ENCODE results near the gene ALDOA.

Gene ALDOA

DNA sequence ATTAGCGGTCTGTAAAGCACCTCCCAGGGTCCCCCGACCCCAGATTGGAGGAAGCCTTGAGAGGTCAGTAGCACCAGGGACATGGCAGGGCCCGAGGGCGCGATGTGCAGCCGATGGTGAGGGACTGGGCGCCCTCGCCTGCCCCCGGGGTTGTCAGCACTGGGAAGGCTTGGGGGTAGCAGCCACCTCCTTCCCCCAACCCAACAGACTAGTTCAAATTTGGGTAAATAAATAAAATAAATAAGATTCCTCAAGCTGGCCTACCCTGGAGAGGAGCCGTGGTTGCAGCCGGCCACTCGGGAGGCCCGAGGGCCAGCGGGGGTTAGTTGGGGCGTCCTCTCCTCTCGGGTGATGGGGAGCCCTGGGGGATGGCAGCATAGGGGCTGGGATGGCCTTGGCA, 41.1 kb upstream of the ALDOA start:
- no peak for DNase-seq (ENCODE audit: low read depth)
- H3K4me3 ChIP-seq (ENCODE audit: low read depth, low read length): no peak overlapping the region
- in situ Hi-C loops (cut with HindIII; ENCODE audit: low sequenced_read_pairs): no loop called here
- TF ChIP-seq, protein P1, sequence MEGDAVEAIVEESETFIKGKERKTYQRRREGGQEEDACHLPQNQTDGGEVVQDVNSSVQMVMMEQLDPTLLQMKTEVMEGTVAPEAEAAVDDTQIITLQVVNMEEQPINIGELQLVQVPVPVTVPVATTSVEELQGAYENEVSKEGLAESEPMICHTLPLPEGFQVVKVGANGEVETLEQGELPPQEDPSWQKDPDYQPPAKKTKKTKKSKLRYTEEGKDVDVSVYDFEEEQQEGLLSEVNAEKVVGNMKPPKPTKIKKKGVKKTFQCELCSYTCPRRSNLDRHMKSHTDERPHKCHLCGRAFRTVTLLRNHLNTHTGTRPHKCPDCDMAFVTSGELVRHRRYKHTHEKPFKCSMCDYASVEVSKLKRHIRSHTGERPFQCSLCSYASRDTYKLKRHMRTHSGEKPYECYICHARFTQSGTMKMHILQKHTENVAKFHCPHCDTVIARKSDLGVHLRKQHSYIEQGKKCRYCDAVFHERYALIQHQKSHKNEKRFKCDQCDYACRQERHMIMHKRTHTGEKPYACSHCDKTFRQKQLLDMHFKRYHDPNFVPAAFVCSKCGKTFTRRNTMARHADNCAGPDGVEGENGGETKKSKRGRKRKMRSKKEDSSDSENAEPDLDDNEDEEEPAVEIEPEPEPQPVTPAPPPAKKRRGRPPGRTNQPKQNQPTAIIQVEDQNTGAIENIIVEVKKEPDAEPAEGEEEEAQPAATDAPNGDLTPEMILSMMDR (IDR thresholded peaks at IDR 0.05; ENCODE audit: low read depth, low read length, missing control alignments): no peak

DNA sequence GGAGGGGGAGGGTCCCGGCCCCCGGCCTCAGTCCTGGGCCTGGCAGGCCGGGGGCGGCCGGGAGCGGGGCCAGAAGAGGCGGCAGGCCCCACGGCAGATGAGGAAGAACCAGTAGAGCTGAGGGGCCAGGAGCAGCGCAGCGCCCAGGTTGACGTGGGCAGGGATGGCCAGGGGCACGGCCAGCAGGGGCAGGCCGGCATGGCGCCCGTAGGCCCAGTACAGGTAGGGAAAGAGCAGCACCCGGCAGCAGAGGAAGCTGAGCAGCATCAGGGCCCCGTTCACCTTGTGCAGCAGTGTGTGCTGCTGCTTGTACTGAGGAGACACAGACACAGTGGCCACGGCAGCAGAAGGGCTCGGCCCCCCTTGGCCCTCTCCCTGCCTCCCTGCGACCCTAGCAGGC, 40.4 kb upstream of the ALDOA start:
- TF ChIP-seq, protein P1 (IDR thresholded peaks at IDR 0.05; ENCODE audit: low read depth, low read length, missing control alignments): no peak
- in situ Hi-C loops (cut with HindIII; ENCODE audit: low sequenced_read_pairs): no loop called here
- DNase-seq (ENCODE audit: low read depth): no peak
- no peak overlapping the region for H3K4me3 ChIP-seq (ENCODE audit: low read depth, low read length)

DNA sequence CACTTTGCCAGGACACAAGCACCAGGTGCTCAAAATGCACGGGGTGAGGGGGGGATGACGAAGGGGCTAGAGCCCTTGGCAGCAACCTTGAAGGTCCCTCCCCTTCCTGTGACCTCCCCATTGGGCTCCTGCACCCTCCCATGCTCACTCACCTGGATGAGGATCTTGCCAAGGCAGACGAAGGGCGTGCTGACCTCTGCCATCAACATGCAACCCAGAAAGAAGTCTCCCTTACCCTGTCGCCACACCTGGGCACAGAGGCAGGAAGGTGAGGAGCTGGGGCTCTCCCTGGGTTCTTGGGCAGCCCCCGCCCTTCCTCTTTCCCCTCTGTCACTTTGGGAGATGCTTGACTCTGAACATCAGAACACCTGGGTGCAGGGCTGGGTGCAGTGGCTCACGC, 40.0 kb upstream of the ALDOA start:
- no peak overlapping the region for H3K4me3 ChIP-seq (ENCODE audit: low read depth, low read length)
- TF ChIP-seq, protein P1 (IDR thresholded peaks at IDR 0.05; ENCODE audit: low read depth, low read length, missing control alignments): no peak
- DNase-seq (ENCODE audit: low read depth): no peak
- in situ Hi-C loops (cut with HindIII; ENCODE audit: low sequenced_read_pairs): no loop called here

DNA sequence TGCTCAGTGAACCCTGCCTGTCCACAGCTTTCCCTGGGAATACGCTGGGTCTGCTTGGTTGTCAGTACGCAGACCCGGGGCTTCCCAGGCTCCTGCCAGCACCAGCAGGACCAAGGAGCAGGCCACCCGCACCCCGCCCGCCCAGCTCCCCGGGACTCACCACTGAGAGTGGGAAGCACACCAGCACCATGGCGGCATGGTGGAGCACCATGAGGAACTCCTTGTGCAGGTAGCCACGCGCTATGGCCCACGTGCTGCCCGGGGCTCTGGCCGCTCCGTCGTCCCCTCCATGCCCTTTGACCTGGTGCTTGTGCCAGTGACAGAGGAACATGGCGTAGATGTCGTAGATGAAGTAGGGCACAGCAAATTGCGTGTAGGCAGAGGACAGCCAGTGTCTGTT, 39.1 kb upstream of the ALDOA start:
- H3K4me3 ChIP-seq (ENCODE audit: low read depth, low read length): no peak overlapping the region
- in situ Hi-C loops (cut with HindIII; ENCODE audit: low sequenced_read_pairs): no loop called here
- TF ChIP-seq, protein P1 (IDR thresholded peaks at IDR 0.05; ENCODE audit: low read depth, low read length, missing control alignments): no peak
- no peak for DNase-seq (ENCODE audit: low read depth)

DNA sequence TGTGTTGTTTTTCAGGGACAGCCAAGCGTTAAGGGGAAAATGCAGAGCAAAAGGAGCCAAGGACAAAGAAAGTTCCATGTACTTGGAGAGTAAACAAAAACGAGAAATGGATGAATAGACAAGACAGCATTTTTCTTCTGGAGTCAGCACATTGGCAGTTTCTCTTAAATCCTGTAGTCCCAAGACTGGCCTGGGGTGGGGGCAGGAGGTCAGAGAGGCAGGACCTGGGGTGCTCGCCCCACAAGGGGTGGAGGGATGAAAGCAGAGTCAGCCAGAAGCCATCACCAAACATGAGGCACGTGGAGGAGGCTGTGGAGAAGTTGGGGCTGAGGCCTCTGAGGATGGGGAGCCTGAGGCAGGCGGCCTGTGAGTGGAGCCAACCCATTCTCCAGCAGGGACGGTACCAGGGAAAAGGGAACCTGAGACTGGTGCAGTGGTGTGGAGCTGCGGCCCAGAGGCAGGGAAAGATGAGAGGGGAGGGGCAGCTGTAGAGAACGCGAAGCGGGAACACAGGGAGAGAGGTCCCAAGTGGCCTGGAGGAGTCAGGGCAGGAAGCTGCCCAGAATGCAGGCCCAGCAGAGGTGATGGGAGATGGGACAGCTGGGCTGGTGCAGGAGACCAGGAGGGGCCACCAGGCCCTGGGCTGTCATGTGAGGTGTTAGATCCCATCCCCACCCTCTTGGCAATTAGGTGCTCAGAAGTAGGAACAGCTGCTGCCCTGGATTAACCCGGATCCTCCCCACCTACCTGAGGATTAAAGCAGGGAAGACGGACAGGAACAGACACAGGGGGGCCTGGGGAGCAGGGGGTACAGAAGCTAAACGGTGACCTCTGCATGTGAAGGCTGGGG, 37.7 kb upstream of the ALDOA start:
- TF ChIP-seq, protein P1 (IDR thresholded peaks at IDR 0.05; ENCODE audit: low read depth, low read length, missing control alignments): no peak
- no peak for DNase-seq (ENCODE audit: low read depth)
- in situ Hi-C loops (cut with HindIII; ENCODE audit: low sequenced_read_pairs): no loop called here
- no peak overlapping the region for H3K4me3 ChIP-seq (ENCODE audit: low read depth, low read length)

DNA sequence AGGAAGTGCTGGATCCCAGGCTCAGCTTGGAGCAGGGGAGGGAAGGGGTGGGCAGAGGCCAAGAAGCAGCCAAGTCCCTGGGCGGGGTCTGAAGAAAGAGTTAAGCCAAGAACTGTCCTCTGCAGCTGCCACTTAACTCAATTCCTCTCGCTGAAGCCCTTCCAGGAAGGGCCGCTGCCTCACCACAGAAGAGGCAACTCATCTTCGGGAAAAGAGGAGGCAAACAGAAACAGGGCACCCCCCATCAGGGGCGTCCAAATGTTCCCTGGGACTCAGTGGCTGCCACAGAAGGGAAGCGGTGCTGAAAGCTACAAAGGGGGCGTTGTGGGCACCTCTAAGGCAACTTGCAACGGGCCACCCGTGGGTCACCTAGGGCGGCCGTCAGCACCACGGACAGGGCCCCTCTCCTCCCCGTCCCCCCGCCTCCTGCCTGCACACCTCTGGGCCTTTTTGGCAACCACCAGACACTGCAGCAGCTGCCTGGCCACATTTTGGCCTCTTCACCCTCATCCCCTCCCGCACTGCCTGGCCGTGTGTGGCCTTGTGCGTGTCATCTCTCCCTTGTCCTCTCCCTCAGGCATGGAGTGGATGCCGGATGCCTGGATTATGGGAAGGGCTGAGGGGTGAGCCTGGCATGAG, 37.0 kb upstream of the ALDOA start:
- TF ChIP-seq, protein P1 (IDR thresholded peaks at IDR 0.05; ENCODE audit: low read depth, low read length, missing control alignments): no peak
- DNase-seq (ENCODE audit: low read depth): no peak
- in situ Hi-C loops (cut with HindIII; ENCODE audit: low sequenced_read_pairs): no loop called here
- no peak overlapping the region for H3K4me3 ChIP-seq (ENCODE audit: low read depth, low read length)

Measured in astrocyte of the cerebellum (primary cell).